SK-N-SH (cell line): ENCODE data around the gene SMIM13. TPM values are rescaled to one million over a fixed set of nuclear protein-coding genes. Genes with fewer than 3 reads are reported as not detected.

ENCODE experiments used
- CTCF ChIA-PET: fragments of 300-600, 350-600 bp; formaldehyde crosslinking; extraction: SDS; loops from one replicate; lab custom pipeline; 2021; lab: Yijun Ruan, JAX
- POLR2A ChIA-PET: fragments of 350-600 bp; sonication (Branson Sonifier 250); formaldehyde crosslinking; extraction: SDS; loops from one replicate; lab custom pipeline; 2020; ENCODE audit warnings: antibody characterized with exemption, inconsistent platforms; lab: Yijun Ruan, JAX
- DNase-seq: peaks from one replicate; pipeline ENCODE4 v3.0.0; 2012
- H2AFZ ChIP-seq: fragments of 200-600 bp; sonication (generic); 2 replicates; pipeline ENCODE4 v1.8.1; 2016; ENCODE audit warnings: antibody characterized with exemption, mild to moderate bottlenecking, low read depth
- H3F3A ChIP-seq: fragments of 200-600 bp; sonication (generic); replicated peaks from 2 replicates; pipeline ENCODE3; 2016; ENCODE audit warnings: antibody characterized with exemption, mild to moderate bottlenecking; ENCODE audit not compliant: insufficient read depth
- H3K27ac ChIP-seq, 2 experiments: fragments of 200-500 bp in 1 of 2; fragments of 200-600 bp in 1 of 2; sonication (Bioruptor generic) in 1 of 2; sonication (generic), shearing (Covaris generic) in 1 of 2; 2 replicates each; pipeline versions ENCODE4 v1.5.1 to v1.6.1; 2014 to 2016; ENCODE audit warnings: low read depth in 2 of 2, inconsistent platforms in 1 of 2, low read length in 1 of 2, mild to moderate bottlenecking in 1 of 2, mixed read lengths in 1 of 2
- H3K27me3 ChIP-seq: fragments of 200-600 bp; sonication (generic), shearing (Covaris generic); 2 replicates; pipeline ENCODE4 v1.6.1; 2016; ENCODE audit warnings: mixed run types; ENCODE audit not compliant: insufficient read depth
- H3K36me3 ChIP-seq, 2 experiments: fragments of 200-500 bp in 1 of 2; fragments of 200-600 bp in 1 of 2; sonication (Bioruptor generic) in 1 of 2; sonication (generic) in 1 of 2; replicated peaks in 1 of 2; 2 replicates each; pipeline versions ENCODE3 to v1.5.1; 2014 to 2016; ENCODE audit warnings: low read length in 1 of 2, mild to moderate bottlenecking in 1 of 2; ENCODE audit not compliant: insufficient read depth in 2 of 2, control insufficient read depth in 1 of 2
- H3K4me1 ChIP-seq, 2 experiments: fragments of 200-500 bp in 1 of 2; fragments of 200-600 bp in 1 of 2; sonication (Bioruptor generic) in 1 of 2; sonication (generic), shearing (Covaris generic) in 1 of 2; 2 replicates each; pipeline versions ENCODE4 v1.5.1 to v1.6.1; 2014 to 2016; ENCODE audit warnings: low read depth in 1 of 2, low read length in 1 of 2, mixed run types in 1 of 2; ENCODE audit not compliant: insufficient read depth in 2 of 2, control insufficient read depth in 1 of 2
- H3K4me2 ChIP-seq: fragments of 200-600 bp; sonication (generic), shearing (Covaris generic); 2 replicates; pipeline ENCODE4 v1.6.1; 2017; ENCODE audit warnings: mixed run types
- H3K4me3 ChIP-seq, 2 experiments: fragments of 200-500 bp in 1 of 2; fragments of 200-600 bp in 1 of 2; sonication (Bioruptor generic) in 1 of 2; sonication (generic), shearing (Covaris generic) in 1 of 2; 2 replicates each; pipeline versions ENCODE4 v1.5.1 to v1.8.1; 2014 to 2016; ENCODE audit warnings: low read depth in 2 of 2, inconsistent platforms in 1 of 2, low read length in 1 of 2, mild to moderate bottlenecking in 1 of 2, mixed read lengths in 1 of 2, moderate library complexity in 1 of 2
- H3K79me2 ChIP-seq: fragments of 200-600 bp; sonication (generic); 2 replicates; pipeline ENCODE4 v1.8.1; 2017; ENCODE audit warnings: mild to moderate bottlenecking; ENCODE audit not compliant: insufficient read depth
- H3K9ac ChIP-seq: fragments of 200-600 bp; sonication (generic); 2 replicates; pipeline ENCODE4 v1.6.1; 2017; ENCODE audit warnings: mixed run types
- H3K9me2 ChIP-seq: fragments of 200-600 bp; sonication (generic); 2 replicates; pipeline ENCODE4 v1.6.1; 2017; ENCODE audit warnings: mixed run types
- H3K9me3 ChIP-seq: fragments of 200-600 bp; sonication (generic); 2 replicates; pipeline ENCODE4 v1.6.1; 2017; ENCODE audit warnings: mixed run types, mild to moderate bottlenecking, moderate library complexity
- H4K20me1 ChIP-seq: fragments of 200-600 bp; sonication (generic); 2 replicates; pipeline ENCODE4 v1.6.1; 2017; ENCODE audit warnings: mild to moderate bottlenecking, mixed run types; ENCODE audit not compliant: insufficient read depth
- FOXM1 ChIP-seq: IDR thresholded peaks from 2 replicates; pipeline ENCODE4 v1.4.0; 2012; ENCODE audit warnings: low read depth, mild to moderate bottlenecking
- GABPA ChIP-seq: IDR thresholded peaks from 2 replicates; pipeline ENCODE4 v1.4.0; 2012; ENCODE audit warnings: low read depth, mild to moderate bottlenecking
- MXI1 ChIP-seq: IDR thresholded peaks from 2 replicates; pipeline ENCODE4 v1.6.1; 2012; ENCODE audit warnings: mild to moderate bottlenecking, low read depth, low read length, improper control_type of control experiment
- NFIC ChIP-seq: IDR thresholded peaks from 2 replicates; pipeline ENCODE4 v1.4.0; 2012; ENCODE audit warnings: borderline replicate concordance
- NRF1 ChIP-seq: IDR thresholded peaks from 2 replicates; pipeline ENCODE4 v1.6.1; 2012; ENCODE audit warnings: low read depth, mild to moderate bottlenecking, low read length
- RAD21 ChIP-seq: IDR thresholded peaks from 2 replicates; pipeline ENCODE4 v1.6.1; 2012; ENCODE audit warnings: mild to moderate bottlenecking, low read length
- RCOR1 ChIP-seq: fragments of 150-350 bp; IDR thresholded peaks from 2 replicates; pipeline ENCODE4 v1.6.1; 2017; ENCODE audit warnings: antibody characterized with exemption, low read length
- TCF12 ChIP-seq: IDR thresholded peaks from 2 replicates; pipeline ENCODE4 v1.4.0; 2012
- USF1 ChIP-seq: IDR thresholded peaks from 2 replicates; pipeline ENCODE4 v1.4.0; 2012; ENCODE audit warnings: low read depth, borderline replicate concordance
- USF2 ChIP-seq: fragments of 150-350 bp; IDR thresholded peaks from 2 replicates; pipeline ENCODE4 v1.6.1; 2017; ENCODE audit warnings: antibody characterized with exemption, low read length, low read depth, borderline replicate concordance
- WGBS: methylation state at CpG from one replicate; pipeline ENCODE4 v1.1.6; 2017; ENCODE audit warnings: low lambda C conversion rate; 5-methylcytosine and 5-hydroxymethylcytosine counted together
- polyA plus RNA-seq, 3 experiments: library from polyadenylated mRNA; depleted of rRNA; stranded (reverse); fragments of >200 nt; gene quantifications; 2 replicates each; pipeline ENCODE4 v1.2.3, GENCODE V29; 2012
- TF ChIP-seq, protein P1 (sequence below): IDR thresholded peaks from 2 replicates; pipeline ENCODE4 v1.4.0; 2012; ENCODE audit warnings: low read depth
- TF ChIP-seq, protein P2 (sequence below): fragments of 200-600 bp; sonication (generic); IDR thresholded peaks from 2 replicates; pipeline ENCODE4 v1.6.1; 2017; ENCODE audit warnings: antibody characterized with exemption, mild to moderate bottlenecking, moderate library complexity
- TF ChIP-seq, protein P3 (sequence below): IDR thresholded peaks from 2 replicates; pipeline ENCODE4 v1.4.0; 2012; ENCODE audit warnings: low read depth, borderline replicate concordance
- TF ChIP-seq, protein P4 (sequence below): IDR thresholded peaks from 2 replicates; pipeline ENCODE4 v1.6.1; 2012; ENCODE audit warnings: mild to moderate bottlenecking, low read depth, low read length, moderate library complexity

SMIM13 gene
- polyA plus RNA-seq, 1 of the 3 experiments (the other 2 are of a cell fraction): 2.1 TPM

DNA sequence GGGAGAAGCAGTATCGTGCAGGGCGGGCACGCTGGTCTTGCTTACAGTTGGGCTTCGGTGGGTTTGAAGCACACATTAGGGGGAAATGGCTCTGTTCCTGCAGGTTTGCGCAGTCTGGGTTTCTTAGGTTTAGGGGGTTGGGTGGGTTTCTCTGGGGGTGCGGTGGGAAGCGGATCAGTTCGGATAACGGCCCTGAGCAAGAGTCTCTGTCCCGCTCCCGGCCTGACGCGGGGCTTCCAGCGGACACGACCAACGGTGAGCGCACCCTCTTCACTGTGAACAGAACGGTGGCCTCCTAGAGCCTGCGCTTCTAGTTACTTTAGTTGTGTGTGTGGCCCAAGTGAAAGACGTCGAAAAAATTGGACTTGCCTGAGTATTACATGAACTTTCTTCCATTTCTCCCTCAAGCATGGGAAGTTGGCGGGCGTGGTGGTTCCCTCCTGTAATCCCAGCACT, 48.9 kb upstream of the SMIM13 start:
- H3K4me1 ChIP-seq: peaks cover 0 to 4% of the 10 kb centered on the region in 2 experiments; a peak in 1 of 4 replicates
- H3K9me2 ChIP-seq: no peaks in the 10 kb centered on the region
- H3K79me2 ChIP-seq: no peaks in the 10 kb centered on the region
- H3K27me3 ChIP-seq: peaks cover 3% of the 10 kb centered on the region; the same call in 1 of the 2 replicates
- no peak overlapping the region for H3K27ac ChIP-seq
- H3K4me2 ChIP-seq: peak overlapping the region; percentile 67; the same call in 1 of the 2 replicates
- peak overlapping the region; percentile 79; the same call in 1 of the 2 replicates for H2AFZ ChIP-seq
- H3K9me3 ChIP-seq: no peaks in the 10 kb centered on the region
- CTCF ChIA-PET: interaction anchor here (1.0 to 3.3 kb wide), 9 partner anchors 8 to 91 kb away, joined by 3 to 17 read pairs (median 8); no protein-coding TSS in a partner anchor
- H3F3A ChIP-seq: peaks cover 14% of the 10 kb centered on the region
- no peak for DNase-seq
- peak overlapping the region; percentile 62 to 66 for H3K4me3 ChIP-seq
- H3K36me3 ChIP-seq: no peaks in the 10 kb centered on the region
- H3K9ac ChIP-seq: no peak overlapping the region
- 43% methylated on average over 17 of the region's 23 CpGs for WGBS
- TF ChIP-seq, protein P1, sequence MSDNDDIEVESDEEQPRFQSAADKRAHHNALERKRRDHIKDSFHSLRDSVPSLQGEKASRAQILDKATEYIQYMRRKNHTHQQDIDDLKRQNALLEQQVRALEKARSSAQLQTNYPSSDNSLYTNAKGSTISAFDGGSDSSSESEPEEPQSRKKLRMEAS: no peak
- TF ChIP-seq USF1 (no peak), TCF12 (no peak), NFIC (no peak), RCOR1 (no peak), USF2 (no peak), MXI1 (no peak), GABPA (no peak), RAD21 (no peak), NRF1 (no peak), FOXM1 (no peak)
- TF ChIP-seq, protein P2, sequence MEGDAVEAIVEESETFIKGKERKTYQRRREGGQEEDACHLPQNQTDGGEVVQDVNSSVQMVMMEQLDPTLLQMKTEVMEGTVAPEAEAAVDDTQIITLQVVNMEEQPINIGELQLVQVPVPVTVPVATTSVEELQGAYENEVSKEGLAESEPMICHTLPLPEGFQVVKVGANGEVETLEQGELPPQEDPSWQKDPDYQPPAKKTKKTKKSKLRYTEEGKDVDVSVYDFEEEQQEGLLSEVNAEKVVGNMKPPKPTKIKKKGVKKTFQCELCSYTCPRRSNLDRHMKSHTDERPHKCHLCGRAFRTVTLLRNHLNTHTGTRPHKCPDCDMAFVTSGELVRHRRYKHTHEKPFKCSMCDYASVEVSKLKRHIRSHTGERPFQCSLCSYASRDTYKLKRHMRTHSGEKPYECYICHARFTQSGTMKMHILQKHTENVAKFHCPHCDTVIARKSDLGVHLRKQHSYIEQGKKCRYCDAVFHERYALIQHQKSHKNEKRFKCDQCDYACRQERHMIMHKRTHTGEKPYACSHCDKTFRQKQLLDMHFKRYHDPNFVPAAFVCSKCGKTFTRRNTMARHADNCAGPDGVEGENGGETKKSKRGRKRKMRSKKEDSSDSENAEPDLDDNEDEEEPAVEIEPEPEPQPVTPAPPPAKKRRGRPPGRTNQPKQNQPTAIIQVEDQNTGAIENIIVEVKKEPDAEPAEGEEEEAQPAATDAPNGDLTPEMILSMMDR: no peak
- TF ChIP-seq, protein P3, sequence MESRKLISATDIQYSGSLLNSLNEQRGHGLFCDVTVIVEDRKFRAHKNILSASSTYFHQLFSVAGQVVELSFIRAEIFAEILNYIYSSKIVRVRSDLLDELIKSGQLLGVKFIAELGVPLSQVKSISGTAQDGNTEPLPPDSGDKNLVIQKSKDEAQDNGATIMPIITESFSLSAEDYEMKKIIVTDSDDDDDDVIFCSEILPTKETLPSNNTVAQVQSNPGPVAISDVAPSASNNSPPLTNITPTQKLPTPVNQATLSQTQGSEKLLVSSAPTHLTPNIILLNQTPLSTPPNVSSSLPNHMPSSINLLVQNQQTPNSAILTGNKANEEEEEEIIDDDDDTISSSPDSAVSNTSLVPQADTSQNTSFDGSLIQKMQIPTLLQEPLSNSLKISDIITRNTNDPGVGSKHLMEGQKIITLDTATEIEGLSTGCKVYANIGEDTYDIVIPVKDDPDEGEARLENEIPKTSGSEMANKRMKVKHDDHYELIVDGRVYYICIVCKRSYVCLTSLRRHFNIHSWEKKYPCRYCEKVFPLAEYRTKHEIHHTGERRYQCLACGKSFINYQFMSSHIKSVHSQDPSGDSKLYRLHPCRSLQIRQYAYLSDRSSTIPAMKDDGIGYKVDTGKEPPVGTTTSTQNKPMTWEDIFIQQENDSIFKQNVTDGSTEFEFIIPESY: no peak
- TF ChIP-seq, protein P4, sequence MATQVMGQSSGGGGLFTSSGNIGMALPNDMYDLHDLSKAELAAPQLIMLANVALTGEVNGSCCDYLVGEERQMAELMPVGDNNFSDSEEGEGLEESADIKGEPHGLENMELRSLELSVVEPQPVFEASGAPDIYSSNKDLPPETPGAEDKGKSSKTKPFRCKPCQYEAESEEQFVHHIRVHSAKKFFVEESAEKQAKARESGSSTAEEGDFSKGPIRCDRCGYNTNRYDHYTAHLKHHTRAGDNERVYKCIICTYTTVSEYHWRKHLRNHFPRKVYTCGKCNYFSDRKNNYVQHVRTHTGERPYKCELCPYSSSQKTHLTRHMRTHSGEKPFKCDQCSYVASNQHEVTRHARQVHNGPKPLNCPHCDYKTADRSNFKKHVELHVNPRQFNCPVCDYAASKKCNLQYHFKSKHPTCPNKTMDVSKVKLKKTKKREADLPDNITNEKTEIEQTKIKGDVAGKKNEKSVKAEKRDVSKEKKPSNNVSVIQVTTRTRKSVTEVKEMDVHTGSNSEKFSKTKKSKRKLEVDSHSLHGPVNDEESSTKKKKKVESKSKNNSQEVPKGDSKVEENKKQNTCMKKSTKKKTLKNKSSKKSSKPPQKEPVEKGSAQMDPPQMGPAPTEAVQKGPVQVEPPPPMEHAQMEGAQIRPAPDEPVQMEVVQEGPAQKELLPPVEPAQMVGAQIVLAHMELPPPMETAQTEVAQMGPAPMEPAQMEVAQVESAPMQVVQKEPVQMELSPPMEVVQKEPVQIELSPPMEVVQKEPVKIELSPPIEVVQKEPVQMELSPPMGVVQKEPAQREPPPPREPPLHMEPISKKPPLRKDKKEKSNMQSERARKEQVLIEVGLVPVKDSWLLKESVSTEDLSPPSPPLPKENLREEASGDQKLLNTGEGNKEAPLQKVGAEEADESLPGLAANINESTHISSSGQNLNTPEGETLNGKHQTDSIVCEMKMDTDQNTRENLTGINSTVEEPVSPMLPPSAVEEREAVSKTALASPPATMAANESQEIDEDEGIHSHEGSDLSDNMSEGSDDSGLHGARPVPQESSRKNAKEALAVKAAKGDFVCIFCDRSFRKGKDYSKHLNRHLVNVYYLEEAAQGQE: no peak
- TF ChIP-seq, all 33 proteins: peak for 0
- POLR2A ChIA-PET: no interaction called here
- no peaks in the 10 kb centered on the region for H4K20me1 ChIP-seq
